ENCODE data around the gene FAM89B.
"Not testable (repeated sequence)": the region's sequence is repeated elsewhere in the genome, so short reads cannot be mapped to it uniquely, and the experiment has no call there.

Gene FAM89B

GRCh38 chr11:65572356-65573051 is at the start of gene FAM89B:
FAM89B (plus strand) TSS chr11:65572538; CDS start chr11:65572670, 132 bp downstream.
- DNase-seq: peak; percentile 96

DNA sequence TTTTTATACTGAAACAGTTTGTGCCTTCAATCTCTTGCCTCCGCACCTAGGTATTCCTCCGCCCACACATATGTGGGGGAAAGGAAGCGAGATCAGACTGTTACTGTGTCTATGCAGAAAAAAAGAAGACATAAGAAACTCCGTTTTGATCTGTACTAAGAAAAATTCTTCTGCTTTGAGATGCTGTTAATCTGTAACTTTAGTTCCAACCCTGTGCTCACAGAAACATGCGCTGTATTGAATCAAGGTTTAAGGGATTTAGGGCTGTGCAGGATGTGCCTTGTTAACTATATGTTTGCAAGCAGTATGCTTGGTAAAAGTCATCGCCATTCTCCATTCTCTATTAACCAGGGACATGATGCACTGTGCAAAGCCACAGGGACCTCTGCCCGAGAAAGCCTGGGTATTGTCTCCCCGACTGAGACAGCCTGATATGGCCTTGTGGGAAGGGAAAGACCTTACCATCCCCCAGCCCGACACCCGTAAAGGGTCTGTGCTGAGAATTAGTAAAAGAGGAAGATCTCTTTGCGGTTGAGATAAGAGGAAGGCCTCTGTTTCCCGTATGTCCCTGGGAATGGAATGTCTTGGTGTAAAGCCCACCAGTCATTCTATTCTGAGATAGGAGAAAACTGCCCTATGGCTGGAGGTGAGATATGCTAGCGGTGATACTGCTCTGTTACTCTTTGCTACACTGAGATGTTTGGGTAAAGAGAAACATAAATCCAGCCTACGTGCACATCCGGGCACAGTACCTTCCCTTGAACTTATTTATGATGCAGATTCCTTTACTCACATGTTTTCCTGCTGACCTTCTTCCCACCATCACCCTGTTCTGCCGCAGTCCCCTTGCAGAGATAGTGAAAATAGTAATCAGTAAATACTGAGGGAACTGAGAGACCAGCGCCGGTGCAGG is 49.4 kb upstream of the FAM89B start:
- DNase-seq: peak; percentile 18

GRCh38 chr11:65523631-65523968 is 48.7 kb upstream of the FAM89B start:
- DNase-seq: not testable (repeated sequence)

DNA sequence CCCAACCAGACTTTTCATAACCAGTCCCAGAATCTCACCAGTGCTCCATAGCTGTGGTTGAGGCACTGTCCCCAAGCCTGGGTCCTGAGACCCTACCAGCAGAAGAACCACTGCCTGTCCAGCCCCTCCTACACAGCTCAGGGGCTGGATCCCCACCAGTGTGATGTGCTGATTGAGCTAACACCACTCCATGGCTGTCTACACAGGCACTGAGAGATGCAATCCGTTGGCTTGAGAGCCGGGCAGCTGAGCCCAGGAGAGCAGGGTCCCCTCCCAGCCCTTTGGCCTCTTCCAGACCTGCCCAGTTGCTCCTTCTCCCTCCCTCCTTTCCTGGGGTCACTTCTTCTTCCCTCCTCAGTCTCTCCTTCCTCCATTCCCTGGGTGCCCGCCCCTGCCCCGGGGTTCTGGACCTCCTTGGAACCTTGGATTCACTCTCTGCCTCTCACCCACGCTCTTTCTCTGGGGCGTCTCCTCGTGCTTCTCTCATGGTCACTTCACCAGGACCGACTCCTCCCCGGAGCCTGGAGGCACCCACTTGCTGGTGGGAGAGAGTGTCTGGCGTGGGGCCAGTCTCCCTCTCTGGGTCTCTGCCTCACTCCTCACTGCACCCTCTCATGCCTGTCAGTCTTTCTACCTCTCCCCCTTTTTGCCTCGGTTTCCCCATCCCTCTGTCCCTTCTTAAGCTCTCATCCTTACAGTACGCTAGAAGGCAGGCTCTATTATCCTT is 48.2 kb upstream of the FAM89B start:
- DNase-seq: peak; percentile 66

DNA sequence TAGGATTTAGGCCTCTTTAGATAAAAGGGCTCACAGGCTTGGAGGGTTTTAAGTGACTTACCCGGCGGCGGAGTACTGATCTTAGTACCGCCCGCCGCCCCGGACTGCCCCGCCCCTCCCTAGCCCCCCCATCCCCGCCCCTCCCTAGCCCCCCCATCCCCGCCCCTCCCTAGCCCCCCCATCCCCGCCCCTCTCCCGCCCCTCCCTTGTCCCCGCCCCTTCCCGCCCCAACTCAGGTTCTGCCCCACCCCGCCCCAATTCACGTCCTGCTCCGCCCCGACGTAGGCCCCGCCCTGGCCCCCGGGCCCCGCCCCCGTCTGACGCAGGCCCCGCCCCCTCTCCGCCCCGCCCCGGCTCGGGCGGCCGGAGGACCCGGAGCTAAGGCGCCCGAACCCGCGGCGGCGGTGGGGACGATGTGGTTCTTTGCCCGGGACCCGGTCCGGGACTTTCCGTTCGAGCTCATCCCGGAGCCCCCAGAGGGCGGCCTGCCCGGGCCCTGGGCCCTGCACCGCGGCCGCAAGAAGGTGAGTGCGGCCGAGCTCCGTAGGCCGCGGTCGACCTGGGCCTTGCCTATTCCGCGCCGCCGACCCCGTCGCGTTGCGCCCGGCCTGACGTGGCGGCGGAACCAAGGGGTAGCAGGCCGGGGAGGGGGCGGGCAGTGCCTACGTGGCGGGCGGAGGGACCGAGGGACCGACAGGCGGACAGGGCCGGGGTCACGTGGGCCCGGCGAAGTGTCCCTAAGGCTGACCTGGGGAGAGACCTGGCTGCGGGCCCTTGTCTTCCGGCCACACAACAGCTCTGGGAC is 47.4 kb upstream of the FAM89B start, which contains the start of gene SCYL1:
Gene SCYL1 (plus strand): TSS at position 343 of the 805 bp plus-strand sequence. CDS start 71 bp downstream, at position 414.
- peak; percentile 93 for DNase-seq

DNA sequence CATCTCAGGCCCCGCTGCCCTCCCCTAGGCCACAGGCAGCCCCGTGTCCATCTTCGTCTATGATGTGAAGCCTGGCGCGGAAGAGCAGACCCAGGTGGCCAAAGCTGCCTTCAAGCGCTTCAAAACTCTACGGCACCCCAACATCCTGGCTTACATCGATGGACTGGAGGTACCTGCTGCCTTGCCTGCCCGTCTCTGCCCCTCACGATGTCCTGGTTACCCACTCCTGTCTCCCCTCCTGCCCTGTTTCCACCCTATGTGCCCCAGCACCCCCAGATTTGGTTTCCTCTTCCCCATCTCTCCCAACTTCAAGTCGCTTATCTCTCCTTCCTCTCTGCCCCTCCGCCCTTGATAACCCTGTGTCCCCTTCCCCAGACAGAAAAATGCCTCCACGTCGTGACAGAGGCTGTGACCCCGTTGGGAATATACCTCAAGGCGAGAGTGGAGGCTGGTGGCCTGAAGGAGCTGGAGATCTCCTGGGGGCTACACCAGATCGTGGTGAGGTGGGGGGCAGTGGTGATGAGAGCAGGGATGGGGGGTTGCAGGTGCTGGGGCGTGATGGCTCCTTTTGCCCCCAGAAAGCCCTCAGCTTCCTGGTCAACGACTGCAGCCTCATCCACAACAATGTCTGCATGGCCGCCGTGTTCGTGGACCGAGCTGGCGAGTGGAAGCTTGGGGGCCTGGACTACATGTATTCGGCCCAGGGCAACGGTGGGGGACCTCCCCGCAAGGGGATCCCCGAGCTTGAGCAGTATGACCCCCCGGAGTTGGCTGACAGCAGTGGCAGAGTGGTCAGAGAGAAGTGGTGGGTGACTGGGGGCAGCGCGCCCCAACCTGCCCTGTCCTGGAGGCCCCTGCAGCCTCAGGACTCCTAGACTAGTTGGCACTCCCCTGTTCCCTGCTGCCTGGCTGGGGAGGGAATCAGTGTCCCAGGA is 46.5 kb upstream of the FAM89B start:
- peak; percentile 22 for DNase-seq

DNA sequence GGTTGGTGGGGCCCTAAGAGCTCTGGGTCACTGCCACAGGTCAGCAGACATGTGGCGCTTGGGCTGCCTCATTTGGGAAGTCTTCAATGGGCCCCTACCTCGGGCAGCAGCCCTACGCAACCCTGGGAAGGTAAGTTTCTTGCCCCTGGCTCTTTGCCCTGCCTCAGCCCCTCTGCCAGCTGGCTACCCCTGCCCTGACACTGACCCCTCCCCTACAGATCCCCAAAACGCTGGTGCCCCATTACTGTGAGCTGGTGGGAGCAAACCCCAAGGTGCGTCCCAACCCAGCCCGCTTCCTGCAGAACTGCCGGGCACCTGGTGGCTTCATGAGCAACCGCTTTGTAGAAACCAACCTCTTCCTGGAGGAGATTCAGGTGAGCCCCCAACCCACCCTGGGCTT is 45.6 kb upstream of the FAM89B start:
- DNase-seq: peak; percentile 26

GRCh38 chr11:65528819-65529350 is 43.5 kb upstream of the FAM89B start:
- DNase-seq: peak; percentile 13

DNA sequence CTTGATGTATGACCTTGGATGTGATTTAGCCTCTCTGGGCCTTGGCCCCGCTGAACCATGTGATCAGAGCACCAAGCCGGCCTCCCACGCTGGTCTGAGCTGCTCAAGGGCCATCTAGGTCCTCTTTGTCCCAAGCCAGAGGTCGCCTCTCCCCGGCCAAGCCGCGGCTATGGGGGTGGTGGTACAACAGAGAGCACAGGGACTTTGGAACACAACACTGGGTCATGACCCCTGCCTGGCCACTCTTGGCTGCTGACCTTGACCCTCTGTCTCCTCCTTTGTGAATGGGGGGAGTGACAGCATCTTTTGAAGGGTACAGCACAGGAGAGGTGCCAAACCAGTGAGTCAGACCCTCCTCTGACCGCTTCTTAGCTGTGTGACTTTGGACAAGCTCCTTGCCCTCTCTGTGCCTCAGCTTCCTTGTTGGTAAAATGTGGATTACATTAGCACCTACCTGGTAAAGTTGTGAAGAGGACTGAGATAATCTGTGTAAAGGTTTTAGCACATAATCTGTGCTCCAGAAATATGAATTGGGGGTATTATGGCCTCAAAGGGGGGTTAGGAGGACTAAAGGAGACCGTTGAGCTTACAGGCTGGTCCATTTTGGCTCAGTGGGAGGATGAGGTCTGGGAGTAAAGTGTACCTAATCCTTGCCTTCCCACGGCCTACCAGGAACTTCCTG is 42.7 kb upstream of the FAM89B start:
- DNase-seq: peak; percentile 20

DNA sequence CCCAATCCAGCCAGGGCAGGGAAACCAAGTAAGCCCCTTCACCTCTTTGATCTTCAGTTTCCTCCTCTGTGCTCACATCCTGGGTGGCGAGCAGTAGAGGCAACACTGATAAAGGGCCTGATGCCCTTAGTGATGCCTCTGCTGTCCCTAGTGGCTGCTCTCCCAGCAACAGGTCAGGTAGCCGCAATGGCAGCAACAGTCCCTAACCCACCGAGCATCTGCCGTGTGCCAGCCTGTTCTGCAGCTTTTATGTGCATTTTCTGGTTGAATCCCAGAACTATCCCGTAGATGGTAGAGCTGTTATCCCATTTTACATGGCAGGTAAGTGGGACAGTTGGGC is 42.2 kb upstream of the FAM89B start:
- DNase-seq: no peak

DNA sequence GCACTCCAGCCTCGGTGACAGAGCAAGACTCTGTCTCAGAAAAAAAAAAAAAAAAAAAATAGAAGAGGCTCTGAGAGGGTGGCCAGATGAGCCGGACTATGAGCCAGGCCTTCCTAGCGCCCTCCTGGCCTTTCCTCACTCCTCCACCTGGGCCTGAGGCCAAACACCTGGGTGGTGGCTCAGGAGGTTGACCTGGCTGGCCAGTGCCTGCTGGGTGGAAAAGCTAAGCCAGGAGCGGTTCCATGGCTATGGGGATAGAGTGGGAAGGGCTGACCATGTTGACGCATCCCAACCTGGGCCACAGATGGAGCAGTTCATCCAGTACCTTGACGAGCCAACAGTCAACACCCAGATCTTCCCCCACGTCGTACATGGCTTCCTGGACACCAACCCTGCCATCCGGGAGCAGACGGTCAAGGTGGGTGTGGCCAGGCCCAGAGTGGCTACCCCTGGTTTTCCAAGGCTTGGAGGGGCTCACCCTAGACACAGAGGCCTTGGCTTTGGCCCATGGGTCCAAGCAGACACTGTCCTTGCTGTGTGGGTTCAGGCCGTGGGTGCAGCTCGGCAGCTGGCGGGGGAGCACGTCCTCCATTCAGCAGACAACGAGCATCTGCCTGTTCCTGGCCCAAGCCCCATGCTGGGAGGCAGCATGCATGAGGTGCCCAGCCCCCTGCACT is 39.8 kb upstream of the FAM89B start:
- DNase-seq: peak; percentile 18

DNA sequence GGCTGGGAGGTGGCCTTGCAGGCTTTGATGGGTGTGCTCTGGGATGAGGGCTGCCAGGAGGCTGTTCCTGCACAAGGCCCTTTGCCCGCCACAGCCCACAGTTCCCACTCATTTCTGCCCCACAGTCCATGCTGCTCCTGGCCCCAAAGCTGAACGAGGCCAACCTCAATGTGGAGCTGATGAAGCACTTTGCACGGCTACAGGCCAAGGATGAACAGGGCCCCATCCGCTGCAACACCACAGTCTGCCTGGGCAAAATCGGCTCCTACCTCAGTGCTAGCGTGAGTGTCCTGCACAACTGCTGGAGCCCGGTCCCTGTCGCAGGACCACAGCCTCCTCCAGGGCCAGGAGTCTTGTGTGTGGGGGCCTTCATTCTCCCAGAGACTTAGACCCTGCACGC is 37.2 kb upstream of the FAM89B start:
- DNase-seq: peak; percentile 22

DNA sequence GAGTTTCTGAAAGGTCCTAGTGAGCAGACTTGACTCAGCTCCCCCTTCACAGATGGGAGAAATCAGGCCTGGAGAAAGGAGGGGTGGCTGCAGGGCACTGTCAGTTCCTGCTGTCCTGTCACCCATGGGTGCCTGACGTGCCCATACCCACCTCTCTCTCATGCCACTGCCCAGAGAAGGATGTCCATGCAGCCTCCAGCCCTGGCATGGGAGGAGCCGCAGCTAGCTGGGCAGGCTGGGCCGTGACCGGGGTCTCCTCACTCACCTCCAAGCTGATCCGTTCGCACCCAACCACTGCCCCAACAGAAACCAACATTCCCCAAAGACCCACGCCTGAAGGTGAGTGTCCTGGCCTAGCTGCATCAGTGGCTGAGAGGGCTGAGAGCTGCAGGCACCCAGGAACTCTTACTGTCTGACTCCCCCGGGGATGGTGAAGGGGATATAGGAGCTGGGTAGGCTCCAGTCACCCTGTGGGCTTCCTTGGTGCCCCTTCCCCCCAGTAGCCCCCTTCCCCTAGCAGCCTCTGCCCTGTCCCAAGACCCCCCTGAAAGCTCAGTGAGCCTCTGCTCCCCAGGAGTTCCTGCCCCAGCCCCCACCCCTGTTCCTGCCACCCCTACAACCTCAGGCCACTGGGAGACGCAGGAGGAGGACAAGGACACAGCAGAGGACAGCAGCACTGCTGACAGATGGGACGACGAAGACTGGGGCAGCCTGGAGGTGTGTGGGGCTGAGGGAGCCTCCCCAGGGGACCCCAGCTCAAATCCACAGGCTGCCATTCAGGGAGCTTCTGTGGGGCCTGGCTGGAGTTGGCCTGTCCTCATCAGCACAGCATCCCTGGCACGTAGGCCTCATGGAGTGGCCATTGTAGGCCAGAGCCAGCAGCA is 35.7 kb upstream of the FAM89B start:
- peak; percentile 26 for DNase-seq

DNA sequence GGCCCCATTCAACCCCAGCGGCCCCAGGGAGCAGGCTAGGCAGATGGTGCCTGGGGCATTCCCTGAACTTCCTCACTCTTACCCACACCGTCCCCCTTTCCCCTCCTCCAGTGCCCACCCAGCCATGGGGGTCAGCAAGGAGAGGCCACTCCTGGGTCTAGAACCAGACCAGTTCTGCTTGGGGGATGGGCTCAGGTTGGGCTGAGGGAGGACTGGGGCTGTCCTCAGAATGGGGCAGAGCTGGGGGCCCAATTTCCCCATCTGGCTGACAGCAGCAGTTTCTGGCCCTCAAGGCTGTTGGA is 35.1 kb upstream of the FAM89B start:
- DNase-seq: no peak

DNA sequence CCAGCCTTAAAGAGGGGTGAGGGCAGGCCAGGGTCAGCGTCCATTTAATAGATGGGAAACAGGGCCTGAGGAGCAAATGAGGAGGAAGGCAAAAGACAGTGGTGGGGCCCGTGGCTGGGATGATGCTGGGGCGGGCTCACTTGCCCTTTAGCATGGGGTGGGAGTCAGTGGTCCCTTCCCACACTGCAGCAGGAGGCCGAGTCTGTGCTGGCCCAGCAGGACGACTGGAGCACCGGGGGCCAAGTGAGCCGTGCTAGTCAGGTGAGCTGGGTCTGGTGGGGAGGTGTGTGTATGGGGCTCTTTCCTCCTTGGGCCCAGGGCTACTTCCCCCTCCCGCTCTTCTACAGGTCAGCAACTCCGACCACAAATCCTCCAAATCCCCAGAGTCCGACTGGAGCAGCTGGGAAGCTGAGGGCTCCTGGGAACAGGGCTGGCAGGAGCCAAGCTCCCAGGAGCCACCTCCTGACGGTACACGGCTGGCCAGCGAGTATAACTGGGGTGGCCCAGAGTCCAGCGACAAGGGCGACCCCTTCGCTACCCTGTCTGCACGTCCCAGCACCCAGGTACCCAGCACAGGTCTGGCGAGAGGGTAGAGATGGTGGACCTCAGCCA is 34.6 kb upstream of the FAM89B start:
- DNase-seq: peak; percentile 38

DNA sequence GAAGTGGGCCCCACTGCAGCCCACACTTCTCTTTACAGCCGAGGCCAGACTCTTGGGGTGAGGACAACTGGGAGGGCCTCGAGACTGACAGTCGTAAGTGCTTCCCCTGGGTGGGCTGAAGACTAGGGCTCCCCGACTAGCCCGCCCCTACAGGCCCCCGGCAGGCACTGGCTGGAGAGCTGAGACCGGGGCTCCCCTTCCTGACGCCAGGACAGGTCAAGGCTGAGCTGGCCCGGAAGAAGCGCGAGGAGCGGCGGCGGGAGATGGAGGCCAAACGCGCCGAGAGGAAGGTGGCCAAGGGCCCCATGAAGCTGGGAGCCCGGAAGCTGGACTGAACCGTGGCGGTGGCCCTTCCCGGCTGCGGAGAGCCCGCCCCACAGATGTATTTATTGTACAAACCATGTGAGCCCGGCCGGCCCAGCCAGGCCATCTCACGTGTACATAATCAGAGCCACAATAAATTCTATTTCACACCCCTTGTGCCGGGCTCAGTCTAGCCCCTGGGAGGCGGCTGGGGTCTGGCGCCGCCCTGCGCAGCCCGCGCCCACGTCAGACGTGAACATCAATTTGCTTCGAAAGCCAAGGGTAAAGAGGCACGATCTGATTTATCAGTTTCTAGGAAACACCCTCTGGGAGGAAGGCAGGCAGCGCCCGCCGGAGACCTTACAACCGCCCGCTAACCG is 34.0 kb upstream of the FAM89B start:
- peak; percentile 40 for DNase-seq

GRCh38 chr11:65538915-65539743 is 33.2 kb upstream of the FAM89B start:
- peak; percentile 46 for DNase-seq

Data from femur (tissue), 1 donor.